ENCODE results near the gene ILK. TPM values are rescaled to one million over a fixed set of nuclear protein-coding genes. Genes with fewer than 3 reads are reported as not detected.

Gene ILK
- total and polyA plus RNA-seq, 2 donors (not counting 3 experiments of a cell fraction or from before 2014, with no cell fraction given): 221 to 296 TPM

GRCh38 chr11:6646918-6647679, 43.5 kb downstream of the ILK start:
- FAIRE-seq: peak; percentile 96
- H3K36me3 ChIP-seq (ENCODE audit: control insufficient read depth in 2 of 2, extremely low read depth in 1 of 2, insufficient read depth in 2 of 2, low read length in 2 of 2): no peaks in the 10 kb centered on the region
- peaks cover 4% of the 10 kb centered on the region for H3K79me2 ChIP-seq (ENCODE audit: control insufficient read depth, insufficient read depth, low read length)
- peak overlapping the region; percentile 55 for H3K4me2 ChIP-seq (ENCODE audit: insufficient read depth, low read length)
- H3K27ac ChIP-seq (ENCODE audit: insufficient read depth, low read depth, low read length): peak overlapping the region; percentile 84
- intact Hi-C loops (cut with micrococcal nuclease) (loop anchor here (1.0 kb wide), 7 partner anchors 8 to 48 kb away; partner anchors contain the start of genes DCHS1, MRPL17, TAF10 and TPP1), dilution Hi-C loops (cut with MboI; ENCODE audit: extremely low pct_ligation_motif_present, low sequenced_read_pairs) (no loop called here)
- TF ChIP-seq JUN (IDR thresholded peaks at IDR 0.05; ENCODE audit: borderline replicate concordance, insufficient read depth, insufficient read length, low read depth): no peak
- TF ChIP-seq GATA2 (IDR thresholded peaks at IDR 0.05; ENCODE audit: insufficient read depth, insufficient read length, low read depth, low read length): no peak
- TF ChIP-seq CTCF (IDR thresholded peaks at IDR 0.05; ENCODE audit: extremely low read depth in 1 of 2, insufficient read depth in 1 of 2, low read depth in 1 of 2, low read length in 2 of 2): no peak
- TF ChIP-seq MYC (IDR thresholded peaks at IDR 0.05; ENCODE audit: low read depth, low read length): no peak
- TF ChIP-seq POLR2A (IDR thresholded peaks at IDR 0.05; ENCODE audit: low read depth, low read length): no peak
- no peak for TF ChIP-seq FOS (IDR thresholded peaks at IDR 0.05; ENCODE audit: borderline replicate concordance, insufficient read depth, low read length)
- no peak for TF ChIP-seq MAX (IDR thresholded peaks at IDR 0.05; ENCODE audit: insufficient read depth, insufficient read length)
- TF ChIP-seq POLR2AphosphoS5 (IDR thresholded peaks at IDR 0.05; ENCODE audit: insufficient read depth, low read depth, low read length): no peak
- TF ChIP-seq EZH2 (IDR thresholded peaks at IDR 0.05; ENCODE audit: borderline replicate concordance, low read depth, low read length, severe bottlenecking): no peak
- H3K9me3 ChIP-seq (replicated peaks; ENCODE audit: control insufficient read depth, insufficient read depth, low read length): no peaks in the 10 kb centered on the region
- H2AFZ ChIP-seq (ENCODE audit: low read depth, low read length): peak overlapping the region; percentile 16
- DNase-seq (ENCODE audit: low read depth, low spot score): peak; percentile 67
- no peaks in the 10 kb centered on the region for H3K27me3 ChIP-seq (ENCODE audit: control insufficient read depth in 2 of 2, insufficient read depth in 2 of 2, low read length in 2 of 2)
- no peaks in the 10 kb centered on the region for H4K20me1 ChIP-seq (replicated peaks; ENCODE audit: control insufficient read depth, extremely low read depth, insufficient read depth, low read length)
- ChIA-PET POLR2A (interaction anchor here (2.3 kb wide), 1 partner anchor 11 kb away, joined by 11 read pairs; no protein-coding TSS in a partner anchor), CTCF (interaction anchor here (0.7 to 2.4 kb wide), 12 partner anchors 9 to 268 kb away, joined by 3 to 19 read pairs (median 4); partner anchors contain the start of gene MRPL17)
- H3K4me1 ChIP-seq (ENCODE audit: control insufficient read depth, extremely low read depth, insufficient read depth, low read length): peaks cover 37% of the 10 kb centered on the region
- peak overlapping the region; percentile 58 for H3K9ac ChIP-seq (replicated peaks; ENCODE audit: extremely low read depth, insufficient read depth, low read length)
- BruUV-seq (replicated peaks): no TSS peak
- H3K4me3 ChIP-seq (replicated peaks in 1 of 3; ENCODE audit: insufficient read depth in 1 of 3, low read depth in 1 of 3, low read length in 3 of 3): no peak overlapping the region
- H3K9me1 ChIP-seq (replicated peaks; ENCODE audit: control insufficient read depth, extremely low read depth, insufficient read depth, low read length): no peaks in the 10 kb centered on the region

Measured in endothelial cell of umbilical vein (primary cell).